Neural cell (in vitro differentiated cells): ENCODE data around the gene NARF. TPM values are rescaled to one million over a fixed set of nuclear protein-coding genes. Genes with fewer than 3 reads are reported as not detected.

Experiments
- H2AFZ ChIP-seq: fragments of 200-600, 300-800 bp; sonication (generic), shearing (Covaris generic); 2 replicates; pipeline ENCODE4 v1.6.0; 2014; ENCODE audit warnings: low read depth, mild to moderate bottlenecking, antibody characterized with exemption, low read length, moderate library complexity
- H3F3A ChIP-seq: fragments of 200-600 bp; shearing (Covaris generic); 2 replicates; pipeline ENCODE4 v1.6.1; 2016; ENCODE audit warnings: mild to moderate bottlenecking, moderate library complexity, mixed read lengths, antibody characterized with exemption, low read length; ENCODE audit not compliant: insufficient read depth, poor library complexity, severe bottlenecking
- H3K27ac ChIP-seq: fragments of 200-600, 300-800 bp; sonication (generic), shearing (Covaris generic); 2 replicates; pipeline ENCODE4 v1.5.1; 2014; ENCODE audit warnings: mild to moderate bottlenecking, low read length, moderate library complexity
- H3K27me3 ChIP-seq: fragments of 300-800, 200-600 bp; sonication (generic), shearing (Covaris generic); 2 replicates; pipeline ENCODE4 v1.6.0; 2014; ENCODE audit warnings: mild to moderate bottlenecking, low read depth, low read length, moderate library complexity; ENCODE audit not compliant: insufficient read depth
- H3K36me3 ChIP-seq: fragments of 300-800, 200-600 bp; sonication (generic), shearing (Covaris generic); 2 replicates; pipeline ENCODE4 v1.5.1; 2014; ENCODE audit warnings: mild to moderate bottlenecking, antibody characterized with exemption, low read length, moderate library complexity; ENCODE audit not compliant: insufficient read depth
- H3K4me2 ChIP-seq: fragments of 300-800, 200-600 bp; sonication (generic), shearing (Covaris generic); 2 replicates; pipeline ENCODE4 v1.6.0; 2014; ENCODE audit warnings: mild to moderate bottlenecking, low read length
- H3K4me3 ChIP-seq: fragments of 300-800, 200-600 bp; sonication (generic), shearing (Covaris generic); 2 replicates; pipeline ENCODE4 v1.5.1; 2014; ENCODE audit warnings: mild to moderate bottlenecking, low read length, moderate library complexity
- H3K79me2 ChIP-seq: fragments of 200-600 bp; shearing (Covaris generic); replicated peaks from 2 replicates; pipeline ENCODE4 v1.6.0; 2014; ENCODE audit warnings: mild to moderate bottlenecking, low read length, moderate library complexity; ENCODE audit not compliant: insufficient read depth
- H3K9ac ChIP-seq: fragments of 300-800, 200-600 bp; sonication (generic), shearing (Covaris generic); 2 replicates; pipeline ENCODE4 v1.6.1; 2016; ENCODE audit warnings: mild to moderate bottlenecking, low read length, mixed read lengths
- H3K9me2 ChIP-seq: fragments of 200-600 bp; shearing (Covaris generic); 2 replicates; pipeline ENCODE4 v1.6.1; 2016; ENCODE audit warnings: mild to moderate bottlenecking, low read length, mixed read lengths; ENCODE audit not compliant: insufficient read depth
- H3K9me3 ChIP-seq: fragments of 200-600, 300-800 bp; sonication (generic), shearing (Covaris generic); 2 replicates; pipeline ENCODE4 v1.6.1; 2016; ENCODE audit warnings: mild to moderate bottlenecking, mixed run types, low read length, moderate library complexity, mixed read lengths
- H4K20me1 ChIP-seq: fragments of 200-600 bp; shearing (Covaris generic); 2 replicates; pipeline ENCODE4 v1.6.1; 2016; ENCODE audit warnings: mild to moderate bottlenecking, mixed run types; ENCODE audit not compliant: insufficient read depth
- EP300 ChIP-seq: fragments of 450-650 bp; conservative IDR thresholded peaks from 2 replicates; pipeline ENCODE4 v1.6.1; 2014; ENCODE audit warnings: antibody characterized with exemption, mild to moderate bottlenecking, moderate library complexity; ENCODE audit not compliant: poor library complexity, severe bottlenecking
- EZH2 ChIP-seq: fragments of 200-600, 300-800 bp; shearing (Covaris generic), sonication (generic); IDR thresholded peaks from 2 replicates; pipeline ENCODE4 v1.6.1; 2014; ENCODE audit warnings: antibody characterized with exemption, low read length, borderline replicate concordance, mild to moderate bottlenecking; ENCODE audit not compliant: insufficient read depth, poor library complexity, severe bottlenecking
- MXI1 ChIP-seq: fragments of 450-650 bp; conservative IDR thresholded peaks from 2 replicates; pipeline ENCODE4 v1.6.1; 2014; ENCODE audit warnings: antibody characterized with exemption, mild to moderate bottlenecking; ENCODE audit not compliant: poor library complexity, severe bottlenecking
- POLR2AphosphoS5 ChIP-seq: IDR thresholded peaks from 2 replicates; pipeline ENCODE4 v1.6.1; 2012
- RAD21 ChIP-seq: fragments of 450-650 bp; conservative IDR thresholded peaks from 2 replicates; pipeline ENCODE4 v1.6.1; 2014; ENCODE audit warnings: antibody characterized with exemption, mild to moderate bottlenecking, moderate library complexity
- SMC3 ChIP-seq: fragments of 450-650 bp; conservative IDR thresholded peaks from 2 replicates; pipeline ENCODE4 v1.6.1; 2014; ENCODE audit warnings: antibody characterized with exemption, mild to moderate bottlenecking, moderate library complexity; ENCODE audit not compliant: poor library complexity
- TAF1 ChIP-seq: IDR thresholded peaks from 2 replicates; pipeline ENCODE4 v1.6.1; 2012; ENCODE audit warnings: low read depth
- polyA plus RNA-seq: library from polyadenylated mRNA; depleted of rRNA; stranded (reverse); fragments of >200 nt; gene quantifications from 2 replicates; pipeline ENCODE4 v1.2.3, GENCODE V29; 2014
- TF ChIP-seq, protein P1 (sequence below): fragments of 450-650 bp; IDR thresholded peaks from 2 replicates; pipeline ENCODE4 v1.5.1; 2014; ENCODE audit warnings: antibody characterized with exemption, mild to moderate bottlenecking, moderate library complexity; ENCODE audit not compliant: poor library complexity, severe bottlenecking
- TF ChIP-seq, protein P2 (sequence below): IDR thresholded peaks from 2 replicates; pipeline ENCODE4 v1.6.1; 2012; ENCODE audit warnings: borderline replicate concordance

NARF gene
- polyA plus RNA-seq, 1 donor from 2014 or later = 243 TPM

DNA sequence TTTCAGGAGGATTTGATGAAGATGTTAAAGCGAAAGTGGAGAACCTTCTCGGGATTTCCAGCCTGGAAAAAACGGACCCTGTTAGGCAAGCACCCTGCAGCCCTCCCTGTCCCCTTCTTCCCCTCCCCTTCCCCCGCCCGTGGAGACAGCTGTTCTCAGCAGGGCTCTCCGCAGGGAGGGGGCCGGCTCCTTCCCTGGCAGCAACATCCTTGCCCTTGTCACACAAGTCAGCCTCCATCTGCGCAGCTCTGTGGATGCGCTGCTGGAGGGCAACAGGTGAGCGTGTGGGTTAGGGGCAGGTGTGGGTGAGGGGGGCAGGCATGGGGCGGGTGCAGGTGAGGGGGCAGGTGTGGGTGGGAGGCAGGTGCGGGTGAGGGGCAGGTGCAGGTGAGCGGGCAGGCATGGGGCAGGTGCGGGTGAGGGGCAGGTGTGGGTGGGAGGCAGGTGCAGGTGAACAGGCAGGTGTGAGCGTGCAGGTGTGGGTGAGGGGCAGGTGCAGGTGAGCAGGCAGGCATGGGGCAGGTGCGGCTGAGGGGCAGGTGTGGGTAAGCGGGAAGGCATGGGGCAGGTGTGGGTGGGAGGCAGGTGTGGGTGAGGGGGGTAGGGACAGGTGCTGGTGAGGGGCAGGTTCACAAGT, 17.4 kb upstream of the NARF start:
- no peaks in the 10 kb centered on the region for H3K79me2 ChIP-seq
- no peak overlapping the region for H3K27ac ChIP-seq
- no peak overlapping the region for H2AFZ ChIP-seq
- H3K36me3 ChIP-seq = no peaks in the 10 kb centered on the region
- no peaks in the 10 kb centered on the region for H3K27me3 ChIP-seq
- TF ChIP-seq EP300 (no peak), POLR2AphosphoS5 (no peak), RAD21 (no peak), SMC3 (no peak), MXI1 (no peak), EZH2 (no peak), TAF1 (no peak)
- TF ChIP-seq, protein P1, sequence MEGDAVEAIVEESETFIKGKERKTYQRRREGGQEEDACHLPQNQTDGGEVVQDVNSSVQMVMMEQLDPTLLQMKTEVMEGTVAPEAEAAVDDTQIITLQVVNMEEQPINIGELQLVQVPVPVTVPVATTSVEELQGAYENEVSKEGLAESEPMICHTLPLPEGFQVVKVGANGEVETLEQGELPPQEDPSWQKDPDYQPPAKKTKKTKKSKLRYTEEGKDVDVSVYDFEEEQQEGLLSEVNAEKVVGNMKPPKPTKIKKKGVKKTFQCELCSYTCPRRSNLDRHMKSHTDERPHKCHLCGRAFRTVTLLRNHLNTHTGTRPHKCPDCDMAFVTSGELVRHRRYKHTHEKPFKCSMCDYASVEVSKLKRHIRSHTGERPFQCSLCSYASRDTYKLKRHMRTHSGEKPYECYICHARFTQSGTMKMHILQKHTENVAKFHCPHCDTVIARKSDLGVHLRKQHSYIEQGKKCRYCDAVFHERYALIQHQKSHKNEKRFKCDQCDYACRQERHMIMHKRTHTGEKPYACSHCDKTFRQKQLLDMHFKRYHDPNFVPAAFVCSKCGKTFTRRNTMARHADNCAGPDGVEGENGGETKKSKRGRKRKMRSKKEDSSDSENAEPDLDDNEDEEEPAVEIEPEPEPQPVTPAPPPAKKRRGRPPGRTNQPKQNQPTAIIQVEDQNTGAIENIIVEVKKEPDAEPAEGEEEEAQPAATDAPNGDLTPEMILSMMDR = no peak
- TF ChIP-seq, protein P2, sequence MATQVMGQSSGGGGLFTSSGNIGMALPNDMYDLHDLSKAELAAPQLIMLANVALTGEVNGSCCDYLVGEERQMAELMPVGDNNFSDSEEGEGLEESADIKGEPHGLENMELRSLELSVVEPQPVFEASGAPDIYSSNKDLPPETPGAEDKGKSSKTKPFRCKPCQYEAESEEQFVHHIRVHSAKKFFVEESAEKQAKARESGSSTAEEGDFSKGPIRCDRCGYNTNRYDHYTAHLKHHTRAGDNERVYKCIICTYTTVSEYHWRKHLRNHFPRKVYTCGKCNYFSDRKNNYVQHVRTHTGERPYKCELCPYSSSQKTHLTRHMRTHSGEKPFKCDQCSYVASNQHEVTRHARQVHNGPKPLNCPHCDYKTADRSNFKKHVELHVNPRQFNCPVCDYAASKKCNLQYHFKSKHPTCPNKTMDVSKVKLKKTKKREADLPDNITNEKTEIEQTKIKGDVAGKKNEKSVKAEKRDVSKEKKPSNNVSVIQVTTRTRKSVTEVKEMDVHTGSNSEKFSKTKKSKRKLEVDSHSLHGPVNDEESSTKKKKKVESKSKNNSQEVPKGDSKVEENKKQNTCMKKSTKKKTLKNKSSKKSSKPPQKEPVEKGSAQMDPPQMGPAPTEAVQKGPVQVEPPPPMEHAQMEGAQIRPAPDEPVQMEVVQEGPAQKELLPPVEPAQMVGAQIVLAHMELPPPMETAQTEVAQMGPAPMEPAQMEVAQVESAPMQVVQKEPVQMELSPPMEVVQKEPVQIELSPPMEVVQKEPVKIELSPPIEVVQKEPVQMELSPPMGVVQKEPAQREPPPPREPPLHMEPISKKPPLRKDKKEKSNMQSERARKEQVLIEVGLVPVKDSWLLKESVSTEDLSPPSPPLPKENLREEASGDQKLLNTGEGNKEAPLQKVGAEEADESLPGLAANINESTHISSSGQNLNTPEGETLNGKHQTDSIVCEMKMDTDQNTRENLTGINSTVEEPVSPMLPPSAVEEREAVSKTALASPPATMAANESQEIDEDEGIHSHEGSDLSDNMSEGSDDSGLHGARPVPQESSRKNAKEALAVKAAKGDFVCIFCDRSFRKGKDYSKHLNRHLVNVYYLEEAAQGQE = no peak
- H3K9ac ChIP-seq = no peak overlapping the region
- H3F3A ChIP-seq = no peaks in the 10 kb centered on the region
- H3K9me2 ChIP-seq = no peaks in the 10 kb centered on the region
- no peak overlapping the region for H3K4me3 ChIP-seq
- no peak overlapping the region for H3K4me2 ChIP-seq
- H3K9me3 ChIP-seq = no peaks in the 10 kb centered on the region
- H4K20me1 ChIP-seq = no peaks in the 10 kb centered on the region

DNA sequence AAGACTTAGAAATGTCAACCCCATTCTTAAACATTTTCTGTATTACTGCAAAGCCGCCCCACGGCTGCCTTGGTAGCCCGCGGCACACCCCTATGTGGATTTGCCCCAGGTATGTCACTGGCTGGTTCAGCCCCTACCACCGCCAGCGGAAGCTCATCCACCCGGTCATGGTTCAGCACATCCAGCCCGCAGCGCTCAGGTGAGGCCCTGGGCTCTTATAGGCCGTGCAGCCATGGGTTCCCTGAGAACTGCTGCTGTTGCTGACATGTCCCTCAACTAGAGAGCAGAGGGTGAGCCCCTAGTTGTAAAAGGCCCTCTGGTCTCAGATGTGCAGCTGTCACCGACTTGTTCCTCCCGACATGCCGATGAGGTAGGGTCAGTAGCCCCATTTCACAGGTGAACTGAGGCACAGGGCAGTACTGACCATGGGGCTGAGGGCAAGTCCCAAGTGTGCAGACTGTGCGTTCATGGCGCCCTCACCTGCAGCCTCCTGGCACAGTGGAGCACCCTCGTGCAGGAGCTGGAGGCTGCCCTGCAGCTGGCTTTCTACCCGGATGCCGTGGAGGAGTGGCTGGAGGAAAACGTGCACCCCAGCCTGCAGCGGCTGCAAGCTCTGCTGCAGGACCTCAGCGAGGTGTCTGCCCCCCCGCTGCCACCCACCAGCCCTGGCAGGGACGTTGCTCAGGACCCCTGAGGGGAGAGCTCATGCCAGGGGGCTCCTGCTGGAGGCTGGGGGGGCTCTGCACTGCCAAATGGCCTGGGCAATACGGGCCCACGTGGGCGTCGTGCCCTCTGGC, 16.7 kb upstream of the NARF start:
- Histone ChIP-seq H3K9ac (no peak overlapping the region), H3K9me2 (no peaks in the 10 kb centered on the region), H3F3A (no peaks in the 10 kb centered on the region), H3K4me3 (no peak overlapping the region), H3K9me3 (no peaks in the 10 kb centered on the region), H3K79me2 (no peaks in the 10 kb centered on the region), H3K27ac (no peak overlapping the region), H3K36me3 (no peaks in the 10 kb centered on the region), H3K27me3 (no peaks in the 10 kb centered on the region), H2AFZ (no peak overlapping the region), H3K4me2 (no peak overlapping the region), H4K20me1 (no peaks in the 10 kb centered on the region)
- TF ChIP-seq TAF1 = no peak
- no peak for TF ChIP-seq POLR2AphosphoS5
- no peak for TF ChIP-seq RAD21
- TF ChIP-seq SMC3 = no peak
- TF ChIP-seq, protein P1 = no peak
- no peak for TF ChIP-seq EP300
- TF ChIP-seq, protein P2 = no peak
